SK-N-SH (cell line): Measurements from ENCODE around the gene ZNF609. TPM values are rescaled to one million over a fixed set of nuclear protein-coding genes. Genes with fewer than 3 reads are reported as not detected.

ENCODE experiments used
- CTCF ChIA-PET: fragments of 300-600, 350-600 bp; formaldehyde crosslinking; extraction: SDS; loops from one replicate; lab custom pipeline; 2021; lab: Yijun Ruan, JAX
- POLR2A ChIA-PET: fragments of 350-600 bp; sonication (Branson Sonifier 250); formaldehyde crosslinking; extraction: SDS; loops from one replicate; lab custom pipeline; 2020; ENCODE audit warnings: antibody characterized with exemption, inconsistent platforms; lab: Yijun Ruan, JAX
- DNase-seq: peaks from one replicate; pipeline ENCODE4 v3.0.0; 2012
- H2AFZ ChIP-seq: fragments of 200-600 bp; sonication (generic); 2 replicates; pipeline ENCODE4 v1.8.1; 2016; ENCODE audit warnings: antibody characterized with exemption, mild to moderate bottlenecking, low read depth
- H3F3A ChIP-seq: fragments of 200-600 bp; sonication (generic); replicated peaks from 2 replicates; pipeline ENCODE3; 2016; ENCODE audit warnings: antibody characterized with exemption, mild to moderate bottlenecking; ENCODE audit not compliant: insufficient read depth
- H3K27ac ChIP-seq, 2 experiments: fragments of 200-500 bp in 1 of 2; fragments of 200-600 bp in 1 of 2; sonication (Bioruptor generic) in 1 of 2; sonication (generic), shearing (Covaris generic) in 1 of 2; 2 replicates each; pipeline versions ENCODE4 v1.5.1 to v1.6.1; 2014 to 2016; ENCODE audit warnings: low read depth in 2 of 2, inconsistent platforms in 1 of 2, low read length in 1 of 2, mild to moderate bottlenecking in 1 of 2, mixed read lengths in 1 of 2
- H3K27me3 ChIP-seq: fragments of 200-600 bp; sonication (generic), shearing (Covaris generic); 2 replicates; pipeline ENCODE4 v1.6.1; 2016; ENCODE audit warnings: mixed run types; ENCODE audit not compliant: insufficient read depth
- H3K36me3 ChIP-seq, 2 experiments: fragments of 200-500 bp in 1 of 2; fragments of 200-600 bp in 1 of 2; sonication (Bioruptor generic) in 1 of 2; sonication (generic) in 1 of 2; replicated peaks in 1 of 2; 2 replicates each; pipeline versions ENCODE3 to v1.5.1; 2014 to 2016; ENCODE audit warnings: low read length in 1 of 2, mild to moderate bottlenecking in 1 of 2; ENCODE audit not compliant: insufficient read depth in 2 of 2, control insufficient read depth in 1 of 2
- H3K4me1 ChIP-seq, 2 experiments: fragments of 200-500 bp in 1 of 2; fragments of 200-600 bp in 1 of 2; sonication (Bioruptor generic) in 1 of 2; sonication (generic), shearing (Covaris generic) in 1 of 2; 2 replicates each; pipeline versions ENCODE4 v1.5.1 to v1.6.1; 2014 to 2016; ENCODE audit warnings: low read depth in 1 of 2, low read length in 1 of 2, mixed run types in 1 of 2; ENCODE audit not compliant: insufficient read depth in 2 of 2, control insufficient read depth in 1 of 2
- H3K4me2 ChIP-seq: fragments of 200-600 bp; sonication (generic), shearing (Covaris generic); 2 replicates; pipeline ENCODE4 v1.6.1; 2017; ENCODE audit warnings: mixed run types
- H3K4me3 ChIP-seq, 2 experiments: fragments of 200-500 bp in 1 of 2; fragments of 200-600 bp in 1 of 2; sonication (Bioruptor generic) in 1 of 2; sonication (generic), shearing (Covaris generic) in 1 of 2; 2 replicates each; pipeline versions ENCODE4 v1.5.1 to v1.8.1; 2014 to 2016; ENCODE audit warnings: low read depth in 2 of 2, inconsistent platforms in 1 of 2, low read length in 1 of 2, mild to moderate bottlenecking in 1 of 2, mixed read lengths in 1 of 2, moderate library complexity in 1 of 2
- H3K79me2 ChIP-seq: fragments of 200-600 bp; sonication (generic); 2 replicates; pipeline ENCODE4 v1.8.1; 2017; ENCODE audit warnings: mild to moderate bottlenecking; ENCODE audit not compliant: insufficient read depth
- H3K9ac ChIP-seq: fragments of 200-600 bp; sonication (generic); 2 replicates; pipeline ENCODE4 v1.6.1; 2017; ENCODE audit warnings: mixed run types
- H3K9me2 ChIP-seq: fragments of 200-600 bp; sonication (generic); 2 replicates; pipeline ENCODE4 v1.6.1; 2017; ENCODE audit warnings: mixed run types
- H3K9me3 ChIP-seq: fragments of 200-600 bp; sonication (generic); 2 replicates; pipeline ENCODE4 v1.6.1; 2017; ENCODE audit warnings: mixed run types, mild to moderate bottlenecking, moderate library complexity
- H4K20me1 ChIP-seq: fragments of 200-600 bp; sonication (generic); 2 replicates; pipeline ENCODE4 v1.6.1; 2017; ENCODE audit warnings: mild to moderate bottlenecking, mixed run types; ENCODE audit not compliant: insufficient read depth
- ELF1 ChIP-seq: IDR thresholded peaks from 2 replicates; pipeline ENCODE4 v1.4.0; 2012
- EP300 ChIP-seq, 2 experiments: IDR thresholded peaks; 2 replicates each; pipeline versions ENCODE4 v1.4.0 to v1.6.1; 2012; ENCODE audit warnings: borderline replicate concordance in 1 of 2, low read depth in 1 of 2, low read length in 1 of 2
- EZH2phosphoT487 ChIP-seq: fragments of 200-600 bp; sonication (generic); IDR thresholded peaks from 2 replicates; pipeline ENCODE4 v1.6.1; 2017; ENCODE audit warnings: low read depth, mixed run types, mild to moderate bottlenecking, antibody characterized with exemption, moderate library complexity, borderline replicate concordance
- FOSL2 ChIP-seq: IDR thresholded peaks from 2 replicates; pipeline ENCODE4 v1.4.0; 2012; ENCODE audit warnings: low read depth, mild to moderate bottlenecking, moderate library complexity, borderline replicate concordance
- FOXM1 ChIP-seq: IDR thresholded peaks from 2 replicates; pipeline ENCODE4 v1.4.0; 2012; ENCODE audit warnings: low read depth, mild to moderate bottlenecking
- GABPA ChIP-seq: IDR thresholded peaks from 2 replicates; pipeline ENCODE4 v1.4.0; 2012; ENCODE audit warnings: low read depth, mild to moderate bottlenecking
- MAX ChIP-seq: IDR thresholded peaks from 2 replicates; pipeline ENCODE4 v1.4.0; 2012; ENCODE audit warnings: low read depth
- NFIC ChIP-seq: IDR thresholded peaks from 2 replicates; pipeline ENCODE4 v1.4.0; 2012; ENCODE audit warnings: borderline replicate concordance
- PBX3 ChIP-seq: IDR thresholded peaks from 2 replicates; pipeline ENCODE4; 2012
- POLR2AphosphoS5 ChIP-seq: IDR thresholded peaks from 2 replicates; pipeline ENCODE4 v1.6.1; 2012; ENCODE audit warnings: low read depth, low read length
- RCOR1 ChIP-seq: fragments of 150-350 bp; IDR thresholded peaks from 2 replicates; pipeline ENCODE4 v1.6.1; 2017; ENCODE audit warnings: antibody characterized with exemption, low read length
- RFX5 ChIP-seq: IDR thresholded peaks from 2 replicates; pipeline ENCODE4 v1.6.1; 2012; ENCODE audit warnings: mild to moderate bottlenecking, improper control_type of control experiment, low read length
- TAF1 ChIP-seq: IDR thresholded peaks from 2 replicates; pipeline ENCODE4 v1.6.1; 2012; ENCODE audit warnings: low read depth, mild to moderate bottlenecking, low read length, moderate library complexity, borderline replicate concordance
- TCF12 ChIP-seq: IDR thresholded peaks from 2 replicates; pipeline ENCODE4 v1.4.0; 2012
- TEAD4 ChIP-seq: IDR thresholded peaks from 2 replicates; pipeline ENCODE4 v1.4.0; 2012; ENCODE audit warnings: mild to moderate bottlenecking, borderline replicate concordance; ENCODE audit not compliant: insufficient read depth
- YY1 ChIP-seq: IDR thresholded peaks from 2 replicates; pipeline ENCODE4 v1.4.0; 2012; ENCODE audit warnings: low read depth, mild to moderate bottlenecking
- WGBS: methylation state at CpG from one replicate; pipeline ENCODE4 v1.1.6; 2017; ENCODE audit warnings: low lambda C conversion rate; 5-methylcytosine and 5-hydroxymethylcytosine counted together
- polyA plus RNA-seq, 3 experiments: library from polyadenylated mRNA; depleted of rRNA; stranded (reverse); fragments of >200 nt; gene quantifications; 2 replicates each; pipeline ENCODE4 v1.2.3, GENCODE V29; 2012
- TF ChIP-seq, protein P1 (sequence below): IDR thresholded peaks from 2 replicates; pipeline ENCODE4 v1.6.1; 2012; ENCODE audit warnings: mild to moderate bottlenecking, low read depth, low read length, moderate library complexity
- TF ChIP-seq, protein P2 (sequence below): fragments of 200-600 bp; sonication (generic); IDR thresholded peaks from 2 replicates; pipeline ENCODE4 v1.6.1; 2017; ENCODE audit warnings: antibody characterized with exemption, mild to moderate bottlenecking, moderate library complexity

Gene ZNF609
- polyA plus RNA-seq, 1 of the 3 experiments (the other 2 are of a cell fraction): 12.6 TPM

DNA sequence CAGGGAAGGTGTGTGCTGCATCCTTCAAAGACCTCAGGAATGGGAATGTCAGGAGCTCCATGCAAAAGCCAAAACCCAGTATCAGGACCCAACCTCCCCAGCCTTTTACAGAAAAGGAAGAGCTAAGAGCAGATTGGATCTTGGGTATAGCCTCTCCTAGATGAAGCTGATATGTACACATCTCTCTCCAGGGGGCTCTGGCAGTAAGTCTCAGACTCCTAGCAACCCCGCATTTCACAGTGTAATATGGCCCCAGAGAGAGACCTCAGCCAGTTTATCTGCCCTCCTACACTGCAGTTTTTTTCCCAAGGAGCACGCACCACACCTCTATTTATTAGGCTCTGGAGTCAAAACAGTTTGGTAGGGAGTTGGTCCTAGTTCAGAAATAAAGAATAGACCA is 226.8 kb downstream of the ZNF609 start (continued):
- TF ChIP-seq EP300 (IDR thresholded peaks at IDR 0.05; ENCODE audit: borderline replicate concordance in 1 of 2, low read depth in 1 of 2, low read length in 1 of 2): no peak
- TF ChIP-seq, protein P1, sequence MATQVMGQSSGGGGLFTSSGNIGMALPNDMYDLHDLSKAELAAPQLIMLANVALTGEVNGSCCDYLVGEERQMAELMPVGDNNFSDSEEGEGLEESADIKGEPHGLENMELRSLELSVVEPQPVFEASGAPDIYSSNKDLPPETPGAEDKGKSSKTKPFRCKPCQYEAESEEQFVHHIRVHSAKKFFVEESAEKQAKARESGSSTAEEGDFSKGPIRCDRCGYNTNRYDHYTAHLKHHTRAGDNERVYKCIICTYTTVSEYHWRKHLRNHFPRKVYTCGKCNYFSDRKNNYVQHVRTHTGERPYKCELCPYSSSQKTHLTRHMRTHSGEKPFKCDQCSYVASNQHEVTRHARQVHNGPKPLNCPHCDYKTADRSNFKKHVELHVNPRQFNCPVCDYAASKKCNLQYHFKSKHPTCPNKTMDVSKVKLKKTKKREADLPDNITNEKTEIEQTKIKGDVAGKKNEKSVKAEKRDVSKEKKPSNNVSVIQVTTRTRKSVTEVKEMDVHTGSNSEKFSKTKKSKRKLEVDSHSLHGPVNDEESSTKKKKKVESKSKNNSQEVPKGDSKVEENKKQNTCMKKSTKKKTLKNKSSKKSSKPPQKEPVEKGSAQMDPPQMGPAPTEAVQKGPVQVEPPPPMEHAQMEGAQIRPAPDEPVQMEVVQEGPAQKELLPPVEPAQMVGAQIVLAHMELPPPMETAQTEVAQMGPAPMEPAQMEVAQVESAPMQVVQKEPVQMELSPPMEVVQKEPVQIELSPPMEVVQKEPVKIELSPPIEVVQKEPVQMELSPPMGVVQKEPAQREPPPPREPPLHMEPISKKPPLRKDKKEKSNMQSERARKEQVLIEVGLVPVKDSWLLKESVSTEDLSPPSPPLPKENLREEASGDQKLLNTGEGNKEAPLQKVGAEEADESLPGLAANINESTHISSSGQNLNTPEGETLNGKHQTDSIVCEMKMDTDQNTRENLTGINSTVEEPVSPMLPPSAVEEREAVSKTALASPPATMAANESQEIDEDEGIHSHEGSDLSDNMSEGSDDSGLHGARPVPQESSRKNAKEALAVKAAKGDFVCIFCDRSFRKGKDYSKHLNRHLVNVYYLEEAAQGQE: no peak

DNA sequence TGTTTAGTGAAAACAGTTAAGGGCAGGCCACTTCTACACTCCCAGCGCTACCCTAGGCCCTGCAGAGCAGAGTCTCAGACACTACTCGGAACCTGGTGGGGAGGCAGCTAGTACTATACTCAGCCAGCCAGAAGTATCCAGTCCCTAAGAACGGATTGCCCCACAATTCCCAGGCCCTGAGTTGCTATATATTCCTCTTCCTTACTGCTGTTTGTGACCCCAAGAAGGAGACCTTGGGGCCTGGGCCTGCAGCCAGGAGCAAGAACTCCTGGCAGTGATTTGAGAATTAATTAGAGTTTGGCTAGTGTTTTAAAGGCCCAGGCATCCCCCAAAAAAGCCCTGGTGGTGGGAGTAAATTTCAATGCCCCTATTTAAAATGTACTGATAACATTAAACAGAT is 227.3 kb downstream of the ZNF609 start:
- Histone ChIP-seq H3K4me3 (no peak overlapping the region), H3K27me3 (no peaks in the 10 kb centered on the region), H3K9me3 (no peaks in the 10 kb centered on the region), H3K4me2 (no peak overlapping the region), H3F3A (peaks cover 21% of the 10 kb centered on the region), H3K9ac (no peak overlapping the region), H3K27ac (peak overlapping the region in 1 of 2 experiments; percentile 47; a peak in 1 of 4 replicates), H3K79me2 (peaks cover 15% of the 10 kb centered on the region; the same call in 1 of the 2 replicates), H3K36me3 (peaks cover 61 to 78% of the 10 kb centered on the region in 2 experiments), H2AFZ (no peak overlapping the region), H3K9me2 (no peaks in the 10 kb centered on the region), H3K4me1 (peaks cover 0 to 27% of the 10 kb centered on the region in 2 experiments; a peak in 1 of 4 replicates), H4K20me1 (peaks cover 9% of the 10 kb centered on the region)
- POLR2A ChIA-PET: interaction anchor here (1.6 kb wide), 1 partner anchor 40 kb away, joined by 7 read pairs; no protein-coding TSS in a partner anchor
- no peak for DNase-seq
- CTCF ChIA-PET: interaction anchor here (0.5 to 24.7 kb wide), 9 partner anchors 9 to 266 kb away, joined by 3 to 513 read pairs (median 7); no protein-coding TSS in a partner anchor
- TF ChIP-seq TAF1: no peak
- TF ChIP-seq POLR2AphosphoS5: no peak; the same call in 1 of the 2 replicates
- TF ChIP-seq EZH2phosphoT487: no peak
- TF ChIP-seq ELF1: no peak
- TF ChIP-seq RCOR1: no peak
- TF ChIP-seq TEAD4: no peak
- no peak for TF ChIP-seq RFX5
- TF ChIP-seq, protein P2, sequence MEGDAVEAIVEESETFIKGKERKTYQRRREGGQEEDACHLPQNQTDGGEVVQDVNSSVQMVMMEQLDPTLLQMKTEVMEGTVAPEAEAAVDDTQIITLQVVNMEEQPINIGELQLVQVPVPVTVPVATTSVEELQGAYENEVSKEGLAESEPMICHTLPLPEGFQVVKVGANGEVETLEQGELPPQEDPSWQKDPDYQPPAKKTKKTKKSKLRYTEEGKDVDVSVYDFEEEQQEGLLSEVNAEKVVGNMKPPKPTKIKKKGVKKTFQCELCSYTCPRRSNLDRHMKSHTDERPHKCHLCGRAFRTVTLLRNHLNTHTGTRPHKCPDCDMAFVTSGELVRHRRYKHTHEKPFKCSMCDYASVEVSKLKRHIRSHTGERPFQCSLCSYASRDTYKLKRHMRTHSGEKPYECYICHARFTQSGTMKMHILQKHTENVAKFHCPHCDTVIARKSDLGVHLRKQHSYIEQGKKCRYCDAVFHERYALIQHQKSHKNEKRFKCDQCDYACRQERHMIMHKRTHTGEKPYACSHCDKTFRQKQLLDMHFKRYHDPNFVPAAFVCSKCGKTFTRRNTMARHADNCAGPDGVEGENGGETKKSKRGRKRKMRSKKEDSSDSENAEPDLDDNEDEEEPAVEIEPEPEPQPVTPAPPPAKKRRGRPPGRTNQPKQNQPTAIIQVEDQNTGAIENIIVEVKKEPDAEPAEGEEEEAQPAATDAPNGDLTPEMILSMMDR: no peak
- no peak for TF ChIP-seq PBX3
- TF ChIP-seq, protein P1: no peak
- no peak for TF ChIP-seq FOXM1
- no peak for TF ChIP-seq YY1
- no peak for TF ChIP-seq MAX
- no peak for TF ChIP-seq TCF12
- TF ChIP-seq GABPA: no peak
- no peak for TF ChIP-seq NFIC
- no peak for TF ChIP-seq FOSL2
- 94% methylated on average over 3 of the region's 3 CpGs for WGBS
